GM19438 (cell line): ENCODE data around the gene ENPP6.

ENCODE experiments used
- ATAC-seq: cut with Tn5 transposase; IDR thresholded peaks from one replicate; pipeline ENCODE4 v1.9.1; 2021; ENCODE audit warnings: low read depth; ENCODE audit not compliant: unreplicated experiment

The ENPP6 gene

GRCh38 chr4:184217634-184218033 lies at the start of gene ENPP6:
TSS of gene ENPP6 (minus strand) at chr4:184217873. CDS start at chr4:184217819, 54 bp downstream.
- ATAC-seq, result no peak

GRCh38 chr4:184267206-184267608 lies 49.5 kb upstream of the ENPP6 start:
- no peak for ATAC-seq

- peak; percentile 30 for ATAC-seq
These were observed 48.1 kb upstream of the ENPP6 start for GRCh38 chr4:184265546-184266351.

GRCh38 chr4:184263910-184264732 lies 46.4 kb upstream of the ENPP6 start:
- ATAC-seq, result no peak

GRCh38 chr4:184263461-184263860 lies 45.8 kb upstream of the ENPP6 start:
- ATAC-seq, result no peak

- no peak for ATAC-seq
These were observed 45.2 kb upstream of the ENPP6 start for GRCh38 chr4:184262901-184263300.

- no peak for ATAC-seq
These were observed 43.6 kb upstream of the ENPP6 start for GRCh38 chr4:184261246-184261645.

GRCh38 chr4:184259866-184260265 lies 42.2 kb upstream of the ENPP6 start:
- no peak for ATAC-seq

GRCh38 chr4:184259081-184259480 lies 41.4 kb upstream of the ENPP6 start:
- no peak for ATAC-seq

- no peak for ATAC-seq
These were observed 38.4 kb upstream of the ENPP6 start for GRCh38 chr4:184255871-184256642.

- ATAC-seq, result no peak
These were observed 37.7 kb upstream of the ENPP6 start for GRCh38 chr4:184255361-184255760.

GRCh38 chr4:184253072-184253420 lies 35.4 kb upstream of the ENPP6 start:
- ATAC-seq, result no peak

- ATAC-seq, result no peak
These were observed 34.7 kb upstream of the ENPP6 start for GRCh38 chr4:184252136-184253071.

- no peak for ATAC-seq
These were observed 34.0 kb upstream of the ENPP6 start for GRCh38 chr4:184251670-184251980.

GRCh38 chr4:184250795-184251669 lies 33.4 kb upstream of the ENPP6 start:
- ATAC-seq, result peak; percentile 74

GRCh38 chr4:184248216-184248615 lies 30.5 kb upstream of the ENPP6 start:
- ATAC-seq, result no peak

GRCh38 chr4:184247421-184247820 lies 29.7 kb upstream of the ENPP6 start:
- ATAC-seq, result no peak

- no peak for ATAC-seq
These were observed 28.8 kb upstream of the ENPP6 start for GRCh38 chr4:184246426-184246825.

GRCh38 chr4:184238072-184238745 lies 20.5 kb upstream of the ENPP6 start:
- no peak for ATAC-seq
